ENCODE results near the gene CCDC80. TPM values are rescaled to one million over a fixed set of nuclear protein-coding genes. Genes with fewer than 3 reads are reported as not detected.

CCDC80 gene
- total RNA-seq, 2 experiments from 2014 or later, result 0.59 to 0.63 TPM

DNA sequence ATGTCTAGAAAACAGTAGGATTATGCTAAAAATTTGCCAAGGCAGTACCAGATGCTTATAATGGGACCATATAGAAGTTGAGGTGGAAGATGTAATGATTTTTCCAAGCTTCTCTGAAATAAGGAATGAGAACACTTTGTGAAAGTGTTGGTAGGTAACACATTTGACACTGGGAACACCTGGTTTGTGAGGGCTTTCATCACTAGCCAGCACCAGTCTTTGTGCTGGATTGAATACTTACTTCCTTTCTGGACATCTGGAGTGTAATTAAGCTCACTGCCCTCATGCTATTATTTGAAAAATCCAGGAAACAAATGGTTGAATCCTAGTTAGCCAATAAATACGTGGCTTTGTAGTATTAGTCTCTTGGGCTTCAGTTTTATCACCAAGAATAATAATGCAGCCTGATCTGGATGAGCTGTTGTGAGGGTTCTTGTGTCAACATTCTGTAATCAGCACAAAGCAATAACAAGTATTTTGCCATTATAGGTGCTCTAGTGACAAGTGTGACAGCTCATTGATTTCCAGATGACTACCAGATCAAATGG is 12.9 kb downstream of the CCDC80 start:
- H2AFZ ChIP-seq (ENCODE audit: low read length), result no peak overlapping the region
- H3K36me3 ChIP-seq (ENCODE audit: insufficient read depth, low read length), result no peaks in the 10 kb centered on the region
- ChIA-PET POLR2A (interaction anchor here (0.7 kb wide), 1 partner anchor 17 kb away, joined by 3 read pairs; no protein-coding TSS in a partner anchor), CTCF (ENCODE audit: unreplicated experiment) (no interaction called here)
- no peaks in the 10 kb centered on the region for H3K79me2 ChIP-seq (ENCODE audit: insufficient read depth, low read depth, low read length)
- no peaks in the 10 kb centered on the region for H3K4me1 ChIP-seq (ENCODE audit: insufficient read depth, low read length, poor library complexity, severe bottlenecking)
- no TSS peak for BruUV-seq (replicated peaks)
- no peaks in the 10 kb centered on the region for H3K9me3 ChIP-seq (ENCODE audit: low read length)
- H3K9me2 ChIP-seq (ENCODE audit: insufficient read depth, low read length), result no peaks in the 10 kb centered on the region
- no peak for DNase-seq (ENCODE audit: low spot score)
- no peak overlapping the region for H3K4me2 ChIP-seq (ENCODE audit: low read length)
- H4K20me1 ChIP-seq (ENCODE audit: insufficient read depth, low read length), result no peaks in the 10 kb centered on the region
- intact Hi-C loops (cut with micrococcal nuclease; ENCODE audit: unreplicated experiment), result no loop called here
- no peak overlapping the region for H3K4me3 ChIP-seq (ENCODE audit: low read depth, low read length, poor library complexity, severe bottlenecking)
- H3K27ac ChIP-seq (ENCODE audit: low read depth, low read length, poor library complexity, severe bottlenecking), result no peak overlapping the region
- TF ChIP-seq CTCF (conservative IDR thresholded peaks at IDR 0.05; ENCODE audit: low read length) (no peak), EZH2phosphoT487 (IDR thresholded peaks at IDR 0.05; ENCODE audit: borderline replicate concordance, low read depth, low read length) (no peak)

DNA sequence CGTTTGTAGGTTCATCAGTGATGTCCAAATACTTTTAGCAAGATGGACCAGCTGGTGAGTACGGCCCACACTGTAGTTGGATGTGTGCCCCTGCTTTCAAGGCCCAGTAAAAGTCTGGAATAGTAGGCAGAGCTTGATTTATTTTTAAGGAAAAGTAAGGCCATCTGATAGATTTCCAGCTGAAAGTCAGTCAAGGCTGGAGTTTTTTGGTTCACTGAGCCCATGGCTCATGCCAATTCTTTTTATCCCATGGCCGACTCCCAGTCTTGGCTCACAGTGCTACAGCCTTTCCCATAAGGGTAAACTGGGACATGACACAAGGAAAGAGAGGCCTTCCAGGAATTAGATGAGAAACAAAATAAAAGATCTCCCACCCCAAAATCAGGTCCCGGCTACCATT is 13.5 kb downstream of the CCDC80 start:
- ChIA-PET POLR2A (interaction anchor here (0.6 to 0.7 kb wide), 2 partner anchors 18 to 315 kb away, joined by 3 read pairs; no protein-coding TSS in a partner anchor), CTCF (ENCODE audit: unreplicated experiment) (no interaction called here)
- no peaks in the 10 kb centered on the region for H3K9me3 ChIP-seq (ENCODE audit: low read length)
- H3K27ac ChIP-seq (ENCODE audit: low read depth, low read length, poor library complexity, severe bottlenecking), result no peak overlapping the region
- no peak overlapping the region for H3K4me2 ChIP-seq (ENCODE audit: low read length)
- H3K79me2 ChIP-seq (ENCODE audit: insufficient read depth, low read depth, low read length), result no peaks in the 10 kb centered on the region
- no peak overlapping the region for H2AFZ ChIP-seq (ENCODE audit: low read length)
- H4K20me1 ChIP-seq (ENCODE audit: insufficient read depth, low read length), result no peaks in the 10 kb centered on the region
- BruUV-seq (replicated peaks), result no TSS peak
- intact Hi-C loops (cut with micrococcal nuclease; ENCODE audit: unreplicated experiment), result no loop called here
- TF ChIP-seq CTCF (conservative IDR thresholded peaks at IDR 0.05; ENCODE audit: low read length) (no peak), EZH2phosphoT487 (IDR thresholded peaks at IDR 0.05; ENCODE audit: borderline replicate concordance, low read depth, low read length) (no peak)
- H3K36me3 ChIP-seq (ENCODE audit: insufficient read depth, low read length), result no peaks in the 10 kb centered on the region
- no peak for DNase-seq (ENCODE audit: low spot score)
- no peaks in the 10 kb centered on the region for H3K9me2 ChIP-seq (ENCODE audit: insufficient read depth, low read length)
- no peak overlapping the region for H3K4me3 ChIP-seq (ENCODE audit: low read depth, low read length, poor library complexity, severe bottlenecking)
- H3K4me1 ChIP-seq (ENCODE audit: insufficient read depth, low read length, poor library complexity, severe bottlenecking), result no peaks in the 10 kb centered on the region

- TF ChIP-seq CTCF (conservative IDR thresholded peaks at IDR 0.05; ENCODE audit: low read length) (no peak), EZH2phosphoT487 (IDR thresholded peaks at IDR 0.05; ENCODE audit: borderline replicate concordance, low read depth, low read length) (no peak)
- no peak overlapping the region for H3K4me3 ChIP-seq (ENCODE audit: low read depth, low read length, poor library complexity, severe bottlenecking)
- intact Hi-C loops (cut with micrococcal nuclease; ENCODE audit: unreplicated experiment), result no loop called here
- H3K4me2 ChIP-seq (ENCODE audit: low read length), result no peak overlapping the region
- ChIA-PET POLR2A (no interaction called here), CTCF (ENCODE audit: unreplicated experiment) (no interaction called here)
- H3K36me3 ChIP-seq (ENCODE audit: insufficient read depth, low read length), result no peaks in the 10 kb centered on the region
- H3K27ac ChIP-seq (ENCODE audit: low read depth, low read length, poor library complexity, severe bottlenecking), result no peak overlapping the region
- H3K9me3 ChIP-seq (ENCODE audit: low read length), result no peaks in the 10 kb centered on the region
- no peaks in the 10 kb centered on the region for H3K4me1 ChIP-seq (ENCODE audit: insufficient read depth, low read length, poor library complexity, severe bottlenecking)
- H3K79me2 ChIP-seq (ENCODE audit: insufficient read depth, low read depth, low read length), result no peaks in the 10 kb centered on the region
- DNase-seq (ENCODE audit: low spot score), result no peak
- no peaks in the 10 kb centered on the region for H3K9me2 ChIP-seq (ENCODE audit: insufficient read depth, low read length)
- no peaks in the 10 kb centered on the region for H4K20me1 ChIP-seq (ENCODE audit: insufficient read depth, low read length)
- no peak overlapping the region for H2AFZ ChIP-seq (ENCODE audit: low read length)
- no TSS peak for BruUV-seq (replicated peaks)
Measured at GRCh38 chr3:112623717-112624116, 17.2 kb downstream of the CCDC80 start.

Data from OCI-LY7 (cell line).